Endothelial cell of umbilical vein (primary cell): Measurements from ENCODE around the gene CYP51A1. TPM values are rescaled to one million over a fixed set of nuclear protein-coding genes. Genes with fewer than 3 reads are reported as not detected.

Experiments
- BruUV-seq: library from RNA; stranded (reverse); fragments of 400-500 nt; replicated peaks from 2 replicates; lab custom pipeline; 2021; lab: Mats Ljungman, UMichigan
- CTCF ChIA-PET: fragments of 300-600, 350-600 bp; sonication (Branson Sonifier 250); formaldehyde crosslinking; loops from one replicate; lab custom pipeline; 2021; ENCODE audit warnings: antibody characterized with exemption, inconsistent platforms; lab: Charles Lee
- POLR2A ChIA-PET: fragments of 300-600, 350-600 bp; sonication (Branson Sonifier 250); formaldehyde crosslinking; loops from one replicate; lab custom pipeline; 2021; ENCODE audit warnings: antibody characterized with exemption, inconsistent platforms; lab: Charles Lee
- DNase-seq: peaks from one replicate; pipeline ENCODE4 v3.0.0-alpha.2; 2011; ENCODE audit warnings: low read depth, low spot score
- FAIRE-seq: peaks from 2 replicates; lab custom pipeline; 2011; peaks lifted over from hg19 to GRCh38; lab: Jason Lieb, UNC
- H2AFZ ChIP-seq: 2 replicates; pipeline ENCODE4 v1.6.0; 2012; ENCODE audit warnings: low read depth, low read length, control low read depth, inconsistent platforms
- H3K27ac ChIP-seq: 2 replicates; pipeline ENCODE4 v1.5.1; 2011; ENCODE audit warnings: low read depth, mild to moderate bottlenecking, control low read depth, low read length, moderate library complexity; ENCODE audit not compliant: insufficient read depth
- H3K27me3 ChIP-seq, 2 experiments: 2 replicates each; pipeline versions ENCODE4 v1.6.0 to v1.6.1; 2011; ENCODE audit warnings: low read length in 2 of 2, mixed read lengths in 1 of 2; ENCODE audit not compliant: control insufficient read depth in 2 of 2, insufficient read depth in 2 of 2
- H3K36me3 ChIP-seq, 2 experiments: 2 replicates in 1 of 2; 3 replicates in 1 of 2; pipeline ENCODE4 v1.5.1; 2011; ENCODE audit warnings: low read length in 2 of 2, mild to moderate bottlenecking in 1 of 2, moderate library complexity in 1 of 2; ENCODE audit not compliant: control insufficient read depth in 2 of 2, insufficient read depth in 2 of 2; ENCODE audit errors: extremely low read depth in 1 of 2
- H3K4me1 ChIP-seq: 3 replicates; pipeline ENCODE4 v1.5.1; 2011; ENCODE audit warnings: mild to moderate bottlenecking, low read length; ENCODE audit not compliant: control insufficient read depth, insufficient read depth; ENCODE audit errors: extremely low read depth
- H3K4me2 ChIP-seq: 2 replicates; pipeline ENCODE4 v1.6.1; 2011; ENCODE audit warnings: low read length, control low read depth, mixed read lengths; ENCODE audit not compliant: insufficient read depth
- H3K4me3 ChIP-seq, 3 experiments: fragments of 200-600 bp in 1 of 3; sonication (generic), shearing (Covaris generic) in 1 of 3; replicated peaks in 1 of 3; 2 replicates each; pipeline ENCODE4 v1.5.1; 2011 to 2016; ENCODE audit warnings: control low read depth in 3 of 3, low read length in 3 of 3, mild to moderate bottlenecking in 2 of 3, inconsistent platforms in 1 of 3, low read depth in 1 of 3, moderate library complexity in 1 of 3; ENCODE audit not compliant: insufficient read depth in 1 of 3
- H3K79me2 ChIP-seq: 2 replicates; pipeline ENCODE4 v1.6.0; 2012; ENCODE audit warnings: low read length, inconsistent platforms; ENCODE audit not compliant: control insufficient read depth, insufficient read depth
- H3K9ac ChIP-seq: replicated peaks from 2 replicates; pipeline ENCODE3; 2011; ENCODE audit warnings: low read length, control low read depth; ENCODE audit not compliant: insufficient read depth; ENCODE audit errors: extremely low read depth
- H3K9me1 ChIP-seq: replicated peaks from 3 replicates; pipeline ENCODE4 v1.6.0; 2011; ENCODE audit warnings: mild to moderate bottlenecking, low read length; ENCODE audit not compliant: control insufficient read depth, insufficient read depth; ENCODE audit errors: extremely low read depth
- H3K9me3 ChIP-seq: replicated peaks from 2 replicates; pipeline ENCODE4 v1.5.1; 2012; ENCODE audit warnings: low read length, inconsistent platforms; ENCODE audit not compliant: control insufficient read depth, insufficient read depth
- H4K20me1 ChIP-seq: replicated peaks from 2 replicates; pipeline ENCODE3; 2011; ENCODE audit warnings: mild to moderate bottlenecking, low read length; ENCODE audit not compliant: control insufficient read depth, insufficient read depth; ENCODE audit errors: extremely low read depth
- EZH2 ChIP-seq: IDR thresholded peaks from 2 replicates; pipeline ENCODE4 v1.6.1; 2012; ENCODE audit warnings: borderline replicate concordance, low read depth, mild to moderate bottlenecking, moderate library complexity, low read length, inconsistent platforms; ENCODE audit not compliant: severe bottlenecking
- FOS ChIP-seq: IDR thresholded peaks from 2 replicates; pipeline ENCODE4 v1.6.1; 2011; ENCODE audit warnings: mild to moderate bottlenecking, low read length, moderate library complexity, borderline replicate concordance; ENCODE audit not compliant: insufficient read depth
- GATA2 ChIP-seq: IDR thresholded peaks from 2 replicates; pipeline ENCODE4 v1.7.0; 2011; ENCODE audit warnings: low read depth, mild to moderate bottlenecking, moderate library complexity, mixed read lengths, low read length; ENCODE audit not compliant: insufficient read length, insufficient read depth
- JUN ChIP-seq: IDR thresholded peaks from 2 replicates; pipeline ENCODE4 v1.6.1; 2011; ENCODE audit warnings: borderline replicate concordance, low read depth; ENCODE audit not compliant: insufficient read length, insufficient read depth
- MYC ChIP-seq: IDR thresholded peaks from one replicate; pipeline ENCODE4 v1.6.1; 2011; ENCODE audit warnings: mild to moderate bottlenecking, low read depth, low read length
- POLR2A ChIP-seq: IDR thresholded peaks from 2 replicates; pipeline ENCODE4 v1.6.1; 2012; ENCODE audit warnings: low read depth, mild to moderate bottlenecking, control low read depth, low read length
- POLR2AphosphoS5 ChIP-seq: IDR thresholded peaks from 2 replicates; pipeline ENCODE4 v1.6.1; 2012; ENCODE audit warnings: low read depth, mild to moderate bottlenecking, control low read depth, low read length, moderate library complexity; ENCODE audit not compliant: insufficient read depth
- dilution Hi-C: fragments of 300-500 bp; cut with MboI; formaldehyde crosslinking; loops from one replicate; pipeline ENCODE4 v1.15.0; 2019; ENCODE audit warnings: low sequenced_read_pairs; ENCODE audit not compliant: extremely low pct_ligation_motif_present
- intact Hi-C: fragments of 100-400 bp; cut with micrococcal nuclease; formaldehyde crosslinking; loops from one replicate; pipeline ENCODE4 v1.10.0; 2022
- polyA plus RNA-seq, 4 experiments: library from polyadenylated mRNA; depleted of rRNA in 3 of 4; stranded (reverse) in 3 of 4; unstranded in 1 of 4; fragments of >200 nt; gene quantifications; 2 replicates each; pipeline versions ENCODE4 v1.2.1 to v1.2.3, GENCODE V29; 2011 to 2012; ENCODE audit warnings: missing spikeins in 1 of 4
- total RNA-seq: library from RNA; stranded (reverse); gene quantifications from 2 replicates; pipeline ENCODE4 v1.2.3, GENCODE V29; 2021
- TF ChIP-seq, protein P1 (sequence below), 2 donors: IDR thresholded peaks; 1 replicate in 1 of 2; 2 replicates in 1 of 2; pipeline ENCODE4 v1.5.1; 2011; ENCODE audit warnings: low read length in 2 of 2, mild to moderate bottlenecking in 2 of 2, moderate library complexity in 2 of 2, control low read depth in 1 of 2, inconsistent platforms in 1 of 2, low read depth in 1 of 2; ENCODE audit not compliant: insufficient read depth in 1 of 2; ENCODE audit errors: extremely low read depth in 1 of 2
- TF ChIP-seq, protein P2 (sequence below): IDR thresholded peaks from 2 replicates; pipeline ENCODE4 v1.6.1; 2011; ENCODE audit not compliant: insufficient read depth, insufficient read length

Gene CYP51A1
- total and polyA plus RNA-seq, 2 donors (not counting 3 experiments of a cell fraction or from before 2014, with no cell fraction given) = 16.5 to 119 TPM

DNA sequence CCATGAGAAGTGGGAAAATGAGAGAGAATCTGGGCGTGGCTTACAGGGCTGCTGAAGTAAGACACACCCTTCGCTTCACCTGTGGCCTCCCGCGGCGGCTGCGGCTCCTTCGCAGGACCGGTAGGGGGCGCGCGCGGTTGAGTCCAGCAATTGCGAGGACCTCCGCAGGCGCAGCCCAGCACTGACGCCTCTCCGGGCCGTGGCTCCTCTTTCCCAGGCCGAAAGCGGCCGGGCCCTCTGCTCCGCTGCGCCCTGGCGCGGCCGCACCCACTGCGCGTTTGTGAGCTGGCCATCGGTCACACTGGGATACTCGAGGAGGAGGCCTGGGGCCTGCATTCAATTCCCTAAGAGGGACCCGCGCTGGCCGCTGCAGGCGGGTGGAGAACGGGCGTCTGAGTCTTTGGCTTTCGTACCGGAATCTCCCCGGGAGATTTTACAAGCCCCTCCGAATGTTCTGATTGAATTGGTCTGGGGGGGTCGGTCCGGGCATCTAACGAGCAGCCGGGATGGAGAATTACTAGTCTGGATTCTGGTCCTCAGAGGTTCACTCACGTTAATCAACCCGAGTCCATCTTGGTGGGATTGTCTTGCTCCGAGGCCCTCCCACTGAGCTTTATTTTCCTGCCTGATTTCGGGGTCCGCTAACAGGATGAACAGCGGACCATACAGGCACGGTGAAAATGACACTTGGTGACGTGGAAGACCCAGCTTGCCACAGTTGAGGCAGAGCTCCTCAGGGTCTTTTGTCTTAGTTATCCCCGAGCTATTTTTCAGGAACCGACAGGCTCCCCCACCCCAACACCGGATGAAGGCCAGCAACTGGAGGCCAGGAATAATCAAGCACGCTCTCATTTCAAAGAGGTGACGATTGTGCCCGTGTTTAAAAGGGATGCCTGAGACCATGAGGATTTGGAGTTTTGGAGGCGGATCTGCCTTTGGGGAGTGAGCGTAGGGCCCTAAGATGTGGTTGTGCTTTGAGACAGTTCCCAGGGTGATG lies 44.9 kb upstream of the CYP51A1 start, which contains the start of gene LRRD1:
Gene LRRD1, minus strand, starts transcription at position 215 of the 997 bp plus-strand sequence. CDS start 13,940 bp downstream, outside the sequence.
- H3K9me1 ChIP-seq = no peaks in the 10 kb centered on the region
- H4K20me1 ChIP-seq = no peaks in the 10 kb centered on the region
- peak within 1 kb of the TSS; percentile 53 for H3K9ac ChIP-seq
- POLR2A ChIA-PET = no interaction called here
- peak; percentile 91 for DNase-seq
- no peaks in the 10 kb centered on the region for H3K79me2 ChIP-seq
- CTCF ChIA-PET = interaction anchor here (0.6 to 2.6 kb wide), 30 partner anchors 9 to 282 kb away, joined by 3 to 20 read pairs (median 4); partner anchors contain the start of genes ANKIB1, CYP51A1, GATAD1 and KRIT1
- FAIRE-seq = peak; percentile 55
- no peaks in the 10 kb centered on the region for H3K9me3 ChIP-seq
- TF ChIP-seq FOS = peak; percentile 11
- TF ChIP-seq JUN = no peak
- TF ChIP-seq GATA2 = no peak
- TF ChIP-seq MYC = no peak
- no peak for TF ChIP-seq EZH2
- TF ChIP-seq, protein P1, sequence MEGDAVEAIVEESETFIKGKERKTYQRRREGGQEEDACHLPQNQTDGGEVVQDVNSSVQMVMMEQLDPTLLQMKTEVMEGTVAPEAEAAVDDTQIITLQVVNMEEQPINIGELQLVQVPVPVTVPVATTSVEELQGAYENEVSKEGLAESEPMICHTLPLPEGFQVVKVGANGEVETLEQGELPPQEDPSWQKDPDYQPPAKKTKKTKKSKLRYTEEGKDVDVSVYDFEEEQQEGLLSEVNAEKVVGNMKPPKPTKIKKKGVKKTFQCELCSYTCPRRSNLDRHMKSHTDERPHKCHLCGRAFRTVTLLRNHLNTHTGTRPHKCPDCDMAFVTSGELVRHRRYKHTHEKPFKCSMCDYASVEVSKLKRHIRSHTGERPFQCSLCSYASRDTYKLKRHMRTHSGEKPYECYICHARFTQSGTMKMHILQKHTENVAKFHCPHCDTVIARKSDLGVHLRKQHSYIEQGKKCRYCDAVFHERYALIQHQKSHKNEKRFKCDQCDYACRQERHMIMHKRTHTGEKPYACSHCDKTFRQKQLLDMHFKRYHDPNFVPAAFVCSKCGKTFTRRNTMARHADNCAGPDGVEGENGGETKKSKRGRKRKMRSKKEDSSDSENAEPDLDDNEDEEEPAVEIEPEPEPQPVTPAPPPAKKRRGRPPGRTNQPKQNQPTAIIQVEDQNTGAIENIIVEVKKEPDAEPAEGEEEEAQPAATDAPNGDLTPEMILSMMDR (IDR thresholded peaks at IDR 0.05; ENCODE audit: extremely low read depth in 1 of 2, insufficient read depth in 1 of 2, low read depth in 1 of 2, low read length in 2 of 2) = peak; percentile 98 to 99
- TF ChIP-seq POLR2AphosphoS5 = peak; percentile 29
- no peak for TF ChIP-seq POLR2A
- TF ChIP-seq, protein P2, sequence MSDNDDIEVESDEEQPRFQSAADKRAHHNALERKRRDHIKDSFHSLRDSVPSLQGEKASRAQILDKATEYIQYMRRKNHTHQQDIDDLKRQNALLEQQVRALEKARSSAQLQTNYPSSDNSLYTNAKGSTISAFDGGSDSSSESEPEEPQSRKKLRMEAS = no peak
- H3K27ac ChIP-seq = peak within 1 kb of the TSS; percentile 28
- no peaks in the 10 kb centered on the region for H3K27me3 ChIP-seq
- peaks cover 8% of the 10 kb centered on the region for H3K4me1 ChIP-seq
- peak within 1 kb of the TSS; percentile 44 to 63 (median 53) for H3K4me3 ChIP-seq
- BruUV-seq = no TSS peak
- peak within 1 kb of the TSS; percentile 85 for H3K4me2 ChIP-seq
- intact Hi-C loops (loop anchor here (1.0 kb wide), 1 partner anchor 268 kb away; the partner anchor contains the start of gene GATAD1), dilution Hi-C loops (no loop called here)
- peak within 1 kb of the TSS; percentile 99 for H2AFZ ChIP-seq
- no peaks in the 10 kb centered on the region for H3K36me3 ChIP-seq
